NCI-H1105 treated with DMSO at 0.1 percent for 48 hours (cell line): ENCODE results near the gene INPP4B.

ENCODE experiments used
- DNase-seq: peaks from one replicate; lab custom pipeline; 2025; lab: John Stamatoyannopoulos, UW

Gene INPP4B

GRCh38 chr4:141999446-142000143 lies 846.5 kb downstream of the INPP4B start:
- no peak for DNase-seq

- no peak for DNase-seq
These were observed 851.0 kb downstream of the INPP4B start for GRCh38 chr4:141995056-141995455.

DNA sequence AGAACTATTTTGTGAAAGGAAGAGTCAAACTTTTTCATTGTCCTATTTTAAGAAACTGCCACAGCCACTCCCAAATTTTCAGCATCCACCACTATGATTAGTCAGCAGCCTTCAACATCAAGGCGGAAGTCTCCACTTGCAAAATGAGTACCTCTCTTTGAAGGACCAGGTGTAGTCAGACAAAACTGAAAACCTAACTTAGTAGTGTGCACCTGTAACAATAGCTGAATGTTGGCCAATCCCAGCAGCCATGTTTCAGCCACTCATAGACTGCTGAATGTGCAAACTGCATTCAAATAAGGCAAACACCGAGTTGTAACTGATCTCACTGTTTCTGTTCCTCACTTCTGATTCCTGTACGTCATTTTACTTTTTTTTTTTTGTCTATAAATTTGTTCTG lies 868.7 kb downstream of the INPP4B start:
- no peak for DNase-seq
